HG03196 (cell line): Measurements from ENCODE around the gene EPHB2.

ENCODE experiments used
- ATAC-seq: cut with Tn5 transposase; IDR thresholded peaks from one replicate; pipeline ENCODE4 v1.9.1; 2021; ENCODE audit not compliant: unreplicated experiment

EPHB2 gene

DNA sequence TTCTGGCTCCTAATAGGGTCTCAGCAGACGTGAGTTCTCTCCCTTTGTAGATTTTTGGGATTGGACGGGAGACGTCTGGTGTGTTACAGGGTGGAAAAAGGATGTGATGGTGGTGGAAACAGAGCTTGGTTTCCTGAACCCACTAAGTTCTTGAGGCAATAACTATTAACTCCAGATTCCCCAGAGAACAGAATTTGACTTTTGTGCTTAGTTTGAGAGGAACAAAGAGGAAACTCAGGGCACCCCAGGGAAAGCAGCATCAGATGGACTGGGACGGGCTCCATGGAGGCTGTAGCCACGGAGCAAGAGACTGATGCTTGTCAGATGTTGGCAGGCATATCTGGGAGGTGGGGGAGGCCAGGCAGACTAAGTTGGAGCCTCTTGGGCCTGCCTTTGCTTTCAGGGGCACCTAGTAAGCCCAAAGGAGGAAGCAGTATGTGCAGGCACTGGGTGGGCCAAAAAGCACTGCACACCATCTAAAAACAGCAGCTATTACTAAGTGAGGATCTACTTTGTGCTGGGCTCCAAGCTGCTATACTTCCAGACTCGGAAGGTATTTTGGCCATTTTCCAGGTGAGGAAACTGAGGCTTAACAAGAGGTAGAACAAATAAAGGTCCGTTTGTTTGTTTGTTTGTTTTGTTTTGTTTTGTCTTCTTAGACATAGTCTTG, 66.9 kb downstream of the EPHB2 start:
- ATAC-seq, result no peak

DNA sequence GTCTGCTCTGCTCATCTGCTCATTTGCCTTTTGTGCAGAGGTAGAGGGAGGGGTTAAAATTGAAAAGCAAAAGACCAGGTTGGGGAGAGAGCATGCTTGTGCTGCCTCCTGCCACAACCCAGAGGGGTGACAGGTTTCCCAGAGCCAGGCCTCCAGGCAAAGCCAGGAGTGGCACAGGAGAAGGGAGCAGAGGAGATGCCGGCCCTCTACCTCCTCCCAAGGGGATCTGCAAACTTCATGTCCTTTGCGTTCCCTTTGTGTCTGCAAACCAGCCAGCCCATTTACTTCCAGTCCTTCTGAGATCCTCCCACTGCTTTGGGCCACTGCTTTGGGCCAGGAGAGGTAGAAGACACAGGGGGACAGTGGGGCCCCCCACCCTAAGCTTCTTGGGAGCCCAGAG, 67.8 kb downstream of the EPHB2 start:
- no peak for ATAC-seq

DNA sequence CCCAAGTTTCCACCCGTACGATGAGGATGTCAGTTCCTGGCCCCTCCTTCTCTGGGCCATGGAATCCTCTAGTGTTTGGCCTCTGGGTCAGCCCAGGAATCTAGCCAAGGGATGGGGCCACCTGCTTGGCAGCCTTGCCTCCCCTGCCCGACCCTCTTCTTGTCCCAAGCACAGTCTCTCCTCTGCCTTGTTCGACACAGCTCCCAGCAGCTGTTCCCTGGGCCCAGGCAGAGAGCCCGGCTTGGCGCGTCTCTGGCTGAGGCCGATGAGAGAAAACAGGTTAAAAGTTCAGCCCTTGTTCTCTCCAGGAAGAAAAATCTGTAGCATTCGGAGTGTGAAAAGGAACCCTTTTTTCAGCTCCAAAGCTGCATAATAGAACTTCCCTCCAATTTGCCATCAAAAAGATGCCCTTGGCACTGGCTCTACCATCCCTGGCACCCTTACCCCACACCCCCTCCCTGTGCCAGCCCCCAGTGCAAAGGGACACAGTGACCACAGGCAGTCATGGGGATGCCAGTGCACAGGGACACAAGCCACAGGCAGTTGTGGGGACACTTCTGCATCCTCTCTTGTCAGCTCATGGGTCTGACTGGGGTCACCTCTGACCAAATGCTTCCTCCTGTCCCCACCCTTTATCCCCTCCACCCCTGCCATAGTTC, 68.4 kb downstream of the EPHB2 start:
- ATAC-seq, result no peak

GRCh38 chr1:22780696-22781095, 70.1 kb downstream of the EPHB2 start:
- no peak for ATAC-seq

DNA sequence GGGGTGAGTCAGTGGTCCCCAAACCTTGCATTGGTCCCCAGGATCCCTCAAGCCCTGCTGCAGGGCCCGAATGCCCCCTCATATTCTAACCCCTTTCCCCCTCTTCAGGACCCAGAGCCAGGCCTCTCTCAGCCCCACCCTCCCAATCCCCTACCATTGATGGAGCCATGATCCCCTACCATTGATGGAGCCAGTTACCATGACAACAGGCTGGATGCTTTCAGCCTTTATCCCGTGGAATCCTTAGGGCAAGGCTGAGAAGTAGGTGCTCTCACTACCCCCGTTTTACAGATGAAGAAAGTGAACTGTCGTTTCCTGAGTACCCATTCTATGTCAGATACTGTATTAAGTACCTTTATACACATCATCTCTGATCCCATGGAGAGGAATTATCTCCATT, 70.8 kb downstream of the EPHB2 start:
- ATAC-seq, result no peak

GRCh38 chr1:22782406-22782805, 71.8 kb downstream of the EPHB2 start:
- no peak for ATAC-seq

- no peak for ATAC-seq
These were observed 73.7 kb downstream of the EPHB2 start for GRCh38 chr1:22784317-22784716.

GRCh38 chr1:22784737-22785136, 74.1 kb downstream of the EPHB2 start:
- ATAC-seq, result no peak

DNA sequence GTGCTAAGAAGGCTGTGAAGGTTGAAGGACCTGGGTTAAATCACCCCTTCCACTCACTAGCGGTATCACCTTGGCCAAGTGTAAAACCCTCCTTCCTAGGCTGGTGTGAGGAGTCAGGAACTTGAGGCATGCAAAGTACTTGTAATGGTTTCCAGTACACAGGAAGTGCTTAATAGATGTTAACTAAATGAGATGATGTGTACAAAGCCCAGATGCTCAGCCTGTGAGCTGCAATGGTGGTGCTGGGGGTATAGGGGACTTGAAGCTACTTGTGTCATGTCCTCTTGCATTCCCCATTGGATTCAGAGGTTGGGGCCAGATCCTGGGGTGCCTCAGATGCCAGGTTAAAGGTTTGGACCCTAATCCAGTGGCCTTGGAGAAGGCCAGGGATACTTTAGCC, 75.5 kb downstream of the EPHB2 start:
- ATAC-seq, result no peak

GRCh38 chr1:22786719-22787489, 76.3 kb downstream of the EPHB2 start:
- no peak for ATAC-seq

DNA sequence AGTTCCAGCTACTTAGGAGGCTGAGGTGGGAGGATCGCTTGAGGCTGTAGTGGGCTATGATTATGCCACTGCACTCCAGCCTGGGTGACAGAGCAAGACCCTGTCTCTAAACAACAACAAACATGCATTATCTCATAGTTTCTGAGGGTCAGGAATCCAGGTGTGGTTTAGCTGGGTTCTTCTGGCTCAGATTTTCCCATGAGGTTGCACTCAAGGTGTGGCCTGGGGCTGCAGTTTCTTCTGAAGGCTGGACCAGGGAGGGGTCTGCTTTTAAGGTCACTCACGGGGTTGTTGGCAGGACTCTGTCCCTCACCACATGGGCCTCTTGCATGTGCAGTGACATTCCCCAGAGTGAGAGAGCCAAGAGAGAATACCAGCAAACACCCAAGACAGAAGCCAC, 77.0 kb downstream of the EPHB2 start:
- no peak for ATAC-seq

GRCh38 chr1:22788254-22788661, 77.6 kb downstream of the EPHB2 start:
- ATAC-seq, result no peak

DNA sequence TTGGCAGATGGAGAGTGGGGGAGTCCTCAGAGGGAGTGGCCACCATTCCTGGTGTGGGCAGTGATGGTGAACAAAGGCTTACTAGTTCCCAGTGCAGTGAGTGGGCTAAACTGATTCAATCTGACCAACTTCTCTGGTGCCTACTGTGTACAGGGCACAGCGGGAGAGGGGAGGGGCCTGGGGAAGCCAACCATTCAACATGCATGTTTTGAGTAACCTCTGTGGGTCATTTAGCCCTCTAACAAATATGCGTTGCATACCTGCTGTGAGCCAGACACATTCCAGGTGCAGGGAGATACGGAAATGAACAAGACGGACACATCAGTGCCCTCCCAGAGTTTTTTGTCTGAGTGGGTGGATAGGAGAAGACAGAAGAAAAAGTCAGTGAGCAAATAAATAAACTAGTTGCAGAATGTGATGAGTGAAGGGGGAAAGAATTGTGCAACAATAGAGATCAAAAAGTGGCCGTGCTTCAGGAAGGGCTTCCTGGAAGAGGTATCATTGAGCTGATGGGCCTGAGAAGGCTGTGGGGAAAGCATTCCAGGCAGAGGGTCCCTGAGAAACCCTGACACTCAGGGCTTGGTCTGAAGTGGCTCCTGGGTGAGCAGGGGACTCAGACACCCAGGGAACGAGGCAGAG, 78.8 kb downstream of the EPHB2 start:
- ATAC-seq, result no peak

DNA sequence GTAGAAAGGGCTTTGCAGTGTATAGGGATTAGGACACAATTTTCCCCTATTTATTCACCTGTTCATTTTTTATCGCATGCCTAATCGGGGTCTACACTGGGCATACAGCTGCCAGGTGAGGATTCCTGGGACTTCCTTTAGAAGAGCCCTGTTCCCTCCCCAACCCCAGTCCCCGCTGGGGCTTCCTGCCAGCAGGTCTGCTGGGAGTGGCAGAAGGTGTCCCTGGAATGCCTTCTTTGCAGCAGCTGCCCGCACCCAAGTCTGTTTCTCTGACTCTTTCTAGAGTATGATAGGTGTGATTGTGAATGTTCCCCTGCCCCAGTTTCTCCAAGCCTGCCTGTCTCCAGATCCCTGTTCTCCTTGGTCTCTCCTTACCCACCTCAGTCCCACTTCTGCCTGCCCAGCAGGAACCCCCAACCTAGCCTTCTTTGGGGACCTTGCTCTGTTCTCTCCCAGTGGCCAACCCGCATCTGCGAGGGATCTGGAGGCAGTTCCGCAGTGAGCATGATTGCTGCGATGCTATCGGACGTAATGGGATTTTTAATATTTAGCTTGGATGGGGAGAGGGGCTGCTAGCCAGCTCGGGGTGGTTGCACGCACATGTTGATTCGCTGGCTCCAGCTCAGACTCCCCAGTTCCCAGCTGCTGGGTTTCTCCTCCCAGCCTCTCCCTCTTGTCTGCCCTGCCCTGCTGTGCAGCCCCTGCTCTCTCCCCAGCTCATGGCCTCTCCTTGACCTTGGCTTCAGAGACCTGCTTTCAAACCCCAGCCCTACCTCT, 79.8 kb downstream of the EPHB2 start:
- no peak for ATAC-seq

GRCh38 chr1:22791831-22792347, 81.2 kb downstream of the EPHB2 start:
- ATAC-seq, result no peak

GRCh38 chr1:22792396-22793160, 81.9 kb downstream of the EPHB2 start:
- ATAC-seq, result no peak

DNA sequence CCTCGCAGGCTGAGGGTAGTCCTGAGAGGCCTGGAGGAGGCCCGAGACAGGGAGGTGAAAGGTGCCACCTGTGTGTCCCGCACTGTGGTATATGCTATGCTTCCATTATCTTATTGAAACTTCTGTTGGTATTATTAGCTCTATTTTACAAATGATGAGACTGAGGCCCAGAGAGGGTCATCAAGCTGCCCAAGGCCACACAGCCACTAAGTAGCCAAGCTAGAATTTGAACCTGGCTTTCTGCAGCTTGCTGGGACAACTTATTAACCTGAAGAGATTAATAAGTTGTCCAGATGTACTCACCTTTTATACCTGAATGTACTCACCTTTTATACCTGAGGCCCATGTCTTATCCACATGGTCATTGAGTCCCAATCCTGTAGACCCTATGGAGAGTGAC, 83.0 kb downstream of the EPHB2 start:
- ATAC-seq, result no peak

- ATAC-seq, result no peak
These were observed 84.2 kb downstream of the EPHB2 start for GRCh38 chr1:22794647-22795365.

GRCh38 chr1:22795366-22795714, 84.7 kb downstream of the EPHB2 start:
- ATAC-seq, result no peak
